Endothelial cell of hepatic sinusoid (primary cell): Measurements from ENCODE around the gene BRMS1L.
"Not testable (repeated sequence)": the region's sequence is repeated elsewhere in the genome, so short reads cannot be mapped to it uniquely, and the experiment has no call there.

ENCODE experiments used
- in situ Hi-C: cut with HindIII; loops from 2 replicates; pipeline ENCODE4 v1.10.0; 2017; ENCODE audit warnings: low sequenced_read_pairs

Gene BRMS1L

GRCh38 chr14:35826218-35826951 is at the start of gene BRMS1L:
TSS of gene BRMS1L (plus strand) at chr14:35826338. CDS start at chr14:35826517, 179 bp downstream.
- in situ Hi-C loops = no loop called here

GRCh38 chr14:35776823-35777222 is 49.3 kb upstream of the BRMS1L start:
- in situ Hi-C loops = no loop called here

GRCh38 chr14:35777550-35777949 is 48.6 kb upstream of the BRMS1L start:
- in situ Hi-C loops = not testable (repeated sequence)

- in situ Hi-C loops = no loop called here
Observed at GRCh38 chr14:35779368-35779767, 46.8 kb upstream of the BRMS1L start.

- in situ Hi-C loops = no loop called here
Observed at GRCh38 chr14:35783699-35784098, 42.4 kb upstream of the BRMS1L start.

- in situ Hi-C loops = no loop called here
Observed at GRCh38 chr14:35786856-35787255, 39.3 kb upstream of the BRMS1L start.

- in situ Hi-C loops = no loop called here
Observed at GRCh38 chr14:35789651-35790050, 36.5 kb upstream of the BRMS1L start.

GRCh38 chr14:35797796-35798195 is 28.3 kb upstream of the BRMS1L start:
- in situ Hi-C loops = no loop called here

- in situ Hi-C loops = no loop called here
Observed at GRCh38 chr14:35806006-35806907, 19.9 kb upstream of the BRMS1L start.

- in situ Hi-C loops = no loop called here
Observed at GRCh38 chr14:35807131-35807961, 18.8 kb upstream of the BRMS1L start.

- in situ Hi-C loops = no loop called here
Observed at GRCh38 chr14:35808076-35808637, 18.0 kb upstream of the BRMS1L start.

GRCh38 chr14:35808638-35809563 is 17.2 kb upstream of the BRMS1L start, which contains the start of gene RALGAPA1:
TSS of gene RALGAPA1 (minus strand) at chr14:35809295. CDS start at chr14:35808835, 460 bp downstream.
- in situ Hi-C loops = not testable (repeated sequence)

- in situ Hi-C loops = no loop called here
Observed at GRCh38 chr14:35809597-35809996, 16.5 kb upstream of the BRMS1L start.

- in situ Hi-C loops = no loop called here
Observed at GRCh38 chr14:35810963-35811362, 15.2 kb upstream of the BRMS1L start.

GRCh38 chr14:35814371-35815005 is 11.7 kb upstream of the BRMS1L start:
- in situ Hi-C loops = no loop called here

- in situ Hi-C loops = no loop called here
Observed at GRCh38 chr14:35818346-35819115, 7.6 kb upstream of the BRMS1L start.

- in situ Hi-C loops = no loop called here
Observed at GRCh38 chr14:35819591-35820540, 6.3 kb upstream of the BRMS1L start.
